IMR-90 (cell line): ENCODE measurements around the gene ADAMTS14. TPM values are rescaled to one million over a fixed set of nuclear protein-coding genes. Genes with fewer than 3 reads are reported as not detected.

Experiments
- ATAC-seq: fragments of 200-7000 bp; cut with Tn5 transposase; 2 replicates; pipeline ENCODE4 v1.9.1; 2020; ENCODE audit warnings: low read depth, mild to moderate bottlenecking, moderate library complexity
- BruUV-seq: library from RNA; stranded (reverse); fragments of 400-500 nt; replicated peaks from 2 replicates; lab custom pipeline; 2021; lab: Mats Ljungman, UMichigan
- CTCF ChIA-PET: fragments of 300-600 bp; formaldehyde crosslinking; extraction: SDS; loops from one replicate; lab custom pipeline; 2021; ENCODE audit warnings: antibody characterized with exemption; lab: Yijun Ruan, JAX
- POLR2A ChIA-PET: fragments of 300-600 bp; sonication (Branson Sonifier 250); formaldehyde crosslinking; loops from one replicate; lab custom pipeline; 2022; ENCODE audit warnings: antibody characterized with exemption; ENCODE audit not compliant: unreplicated experiment; lab: Charles Lee
- DNase-seq: peaks from one replicate; pipeline ENCODE4 v3.0.0; 2013
- H2AFZ ChIP-seq: replicated peaks from 2 replicates; pipeline ENCODE3; 2013; ENCODE audit warnings: low read length, mild to moderate bottlenecking; ENCODE audit not compliant: poor library complexity
- H2AK5ac ChIP-seq: 2 replicates; pipeline ENCODE4 v1.6.1; 2013; ENCODE audit warnings: low read depth, low read length, inconsistent platforms
- H2AK9ac ChIP-seq: replicated peaks from 2 replicates; pipeline ENCODE3; 2013; ENCODE audit warnings: mild to moderate bottlenecking, low read depth, low read length, moderate library complexity; ENCODE audit not compliant: poor library complexity
- H2BK120ac ChIP-seq: 2 replicates; pipeline ENCODE4 v1.6.1; 2013; ENCODE audit warnings: low read depth, low read length, inconsistent platforms
- H2BK15ac ChIP-seq: 3 replicates; pipeline ENCODE4 v1.6.1; 2013; ENCODE audit warnings: low read depth, low read length, inconsistent platforms
- H2BK20ac ChIP-seq: 2 replicates; pipeline ENCODE4 v1.6.1; 2013; ENCODE audit warnings: low read depth, mild to moderate bottlenecking, inconsistent platforms, low read length, moderate library complexity
- H2BK5ac ChIP-seq: 2 replicates; pipeline ENCODE4 v1.6.1; 2013; ENCODE audit warnings: mild to moderate bottlenecking, low read depth, low read length, inconsistent platforms; ENCODE audit not compliant: poor library complexity, severe bottlenecking
- H3K14ac ChIP-seq: replicated peaks from 2 replicates; pipeline ENCODE4 v1.6.1; 2013; ENCODE audit warnings: low read depth, low read length, inconsistent platforms
- H3K18ac ChIP-seq: 2 replicates; pipeline ENCODE4 v1.6.1; 2013; ENCODE audit warnings: low read depth, low read length, control low read depth
- H3K23ac ChIP-seq: 2 replicates; pipeline ENCODE4 v1.6.1; 2013; ENCODE audit warnings: low read depth, low read length, inconsistent platforms
- H3K27ac ChIP-seq: 2 replicates; pipeline ENCODE4 v1.5.1; 2013; ENCODE audit warnings: mild to moderate bottlenecking, control low read depth, low read length; ENCODE audit not compliant: insufficient read depth
- H3K27me3 ChIP-seq: 2 replicates; pipeline ENCODE4 v1.6.1; 2013; ENCODE audit warnings: low read length; ENCODE audit not compliant: control insufficient read depth, insufficient read depth
- H3K36me3 ChIP-seq: 2 replicates; pipeline ENCODE4 v1.6.1; 2013; ENCODE audit warnings: low read length, mixed read lengths; ENCODE audit not compliant: control insufficient read depth, insufficient read depth
- H3K4ac ChIP-seq: 2 replicates; pipeline ENCODE4 v1.6.1; 2013; ENCODE audit warnings: low read depth, low read length, inconsistent platforms
- H3K4me1 ChIP-seq: 2 replicates; pipeline ENCODE4 v1.6.1; 2013; ENCODE audit warnings: low read length, mixed read lengths; ENCODE audit not compliant: control insufficient read depth, insufficient read depth
- H3K4me2 ChIP-seq: 2 replicates; pipeline ENCODE4 v1.6.1; 2013; ENCODE audit warnings: low read depth, mild to moderate bottlenecking, control low read depth, low read length, moderate library complexity
- H3K4me3 ChIP-seq: 2 replicates; pipeline ENCODE4 v1.5.1; 2013; ENCODE audit warnings: low read depth, mild to moderate bottlenecking, control low read depth, low read length, moderate library complexity; ENCODE audit not compliant: insufficient read depth
- H3K56ac ChIP-seq: 2 replicates; pipeline ENCODE4 v1.6.1; 2013; ENCODE audit warnings: low read length, inconsistent platforms; ENCODE audit not compliant: insufficient read depth; ENCODE audit errors: extremely low read depth
- H3K79me1 ChIP-seq, 2 experiments: 2 replicates each; pipeline ENCODE4 v1.6.1; 2013; ENCODE audit warnings: low read length in 2 of 2, inconsistent platforms in 1 of 2, low read depth in 1 of 2
- H3K9ac ChIP-seq: 2 replicates; pipeline ENCODE4 v1.6.1; 2013; ENCODE audit warnings: low read depth, low read length, control low read depth
- H3K9me1 ChIP-seq: 2 replicates; pipeline ENCODE4 v1.6.1; 2013; ENCODE audit warnings: low read length, inconsistent platforms; ENCODE audit not compliant: insufficient read depth
- H3K9me3 ChIP-seq: 2 replicates; pipeline ENCODE4 v1.6.1; 2013; ENCODE audit warnings: low read length; ENCODE audit not compliant: control insufficient read depth, insufficient read depth
- H4K20me1 ChIP-seq: 2 replicates; pipeline ENCODE4 v1.6.1; 2013; ENCODE audit warnings: low read length, inconsistent platforms; ENCODE audit not compliant: insufficient read depth
- H4K5ac ChIP-seq: 2 replicates; pipeline ENCODE4 v1.6.1; 2013; ENCODE audit warnings: mild to moderate bottlenecking, low read depth, low read length, control low read depth
- H4K8ac ChIP-seq, 2 experiments: 2 replicates each; pipeline ENCODE4 v1.6.1; 2013; ENCODE audit warnings: low read depth in 2 of 2, low read length in 2 of 2, control low read depth in 1 of 2, inconsistent platforms in 1 of 2
- H4K91ac ChIP-seq: 2 replicates; pipeline ENCODE4 v1.6.1; 2013; ENCODE audit warnings: low read depth, low read length, inconsistent platforms; ENCODE audit not compliant: insufficient read depth
- CEBPB ChIP-seq: IDR thresholded peaks from 2 replicates; pipeline ENCODE4 v1.6.1; 2012; ENCODE audit warnings: low read depth, low read length, improper control_type of control experiment
- ELK1 ChIP-seq: fragments of 150-350 bp; IDR thresholded peaks from 2 replicates; pipeline ENCODE4 v1.6.1; 2016; ENCODE audit warnings: low read depth, mild to moderate bottlenecking, low read length, moderate library complexity, borderline replicate concordance
- MAFK ChIP-seq: IDR thresholded peaks from 2 replicates; pipeline ENCODE4 v1.6.1; 2012; ENCODE audit warnings: low read depth, low read length, improper control_type of control experiment
- POLR2A ChIP-seq: IDR thresholded peaks from 2 replicates; pipeline ENCODE4 v1.6.1; 2012; ENCODE audit warnings: mild to moderate bottlenecking, low read depth, low read length
- RAD21 ChIP-seq: IDR thresholded peaks from 2 replicates; pipeline ENCODE4 v1.6.1; 2012; ENCODE audit warnings: low read length, improper control_type of control experiment
- SMC3 ChIP-seq: fragments of 150-350 bp; IDR thresholded peaks from 2 replicates; pipeline ENCODE4 v1.6.1; 2016; ENCODE audit warnings: low read depth, mild to moderate bottlenecking, antibody characterized with exemption, low read length, moderate library complexity
- WGBS, 2 experiments: methylation state at CpG; one replicate each; pipeline versions ENCODE4 v1.1.5 to v1.1.7; 2013; ENCODE audit warnings: missing lambda C conversion rate in 2 of 2; ENCODE audit not compliant: insufficient read length in 1 of 2; ENCODE audit errors: extremely low coverage in 2 of 2; 5-methylcytosine and 5-hydroxymethylcytosine counted together
- dilution Hi-C: fragments of 300-500 bp; cut with HindIII; formaldehyde crosslinking; loops from one replicate; pipeline ENCODE4 v1.14.3; 2018; ENCODE audit warnings: low sequenced_read_pairs; ENCODE audit not compliant: unreplicated experiment
- in situ Hi-C: fragments of 300-500 bp; cut with MboI; formaldehyde crosslinking; loops from 3 replicates; pipeline ENCODE4 v1.14.3; 2019; ENCODE audit warnings: low sequenced_read_pairs, inconsistent platforms, mixed read lengths
- intact Hi-C: fragments of 100-400 bp; cut with micrococcal nuclease; formaldehyde crosslinking; loops from 2 replicates; pipeline ENCODE4 v1.10.0; 2022
- microRNA-seq, 2 experiments: library from miRNA; stranded (forward) in 1 of 2; unstranded in 1 of 2; fragments of 10-50 nt in 1 of 2; fragments of <30 nt in 1 of 2; gene quantifications in 1 of 2; microRNA quantifications in 1 of 2; one replicate each; pipeline versions ENCODE3 to v1.1.0; 2013 to 2020; ENCODE audit not compliant: insufficient read depth in 1 of 2, insufficient read length in 1 of 2, unreplicated experiment in 1 of 2
- polyA plus RNA-seq, 3 experiments: library from polyadenylated mRNA; depleted of rRNA; stranded (reverse); fragments of >200 nt; gene quantifications; 2 replicates each; pipeline ENCODE4 v1.2.3, GENCODE V29; 2012; ENCODE audit warnings: low replicate concordance in 1 of 3
- small RNA-seq, 5 experiments: library from RNA; depleted of rRNA; stranded (forward); fragments of <200 nt; gene quantifications; one replicate each; pipeline ENCODE3, GENCODE V24; 2012
- total RNA-seq: library from RNA; depleted of rRNA; stranded (reverse); fragments of >200 nt; gene quantifications from 2 replicates; pipeline ENCODE4 v1.2.3, GENCODE V29; 2012; rRNA removed

The ADAMTS14 gene
- total and polyA plus RNA-seq, 2 of the 4 experiments (the other 2 are of a cell fraction) = under 0.01 to 0.31 TPM

- Histone ChIP-seq H3K9me1 (no peaks in the 10 kb centered on the region), H3K14ac (no peak overlapping the region), H3K4me1 (no peaks in the 10 kb centered on the region), H3K4me3 (no peak overlapping the region), H3K36me3 (no peaks in the 10 kb centered on the region), H3K9me3 (no peaks in the 10 kb centered on the region), H2BK20ac (no peak overlapping the region), H4K5ac (no peak overlapping the region), H4K20me1 (no peaks in the 10 kb centered on the region), H3K4me2 (no peak overlapping the region), H3K27ac (no peak overlapping the region), H3K79me1 (peaks cover 0 to 7% of the 10 kb centered on the region in 2 experiments; a peak in 3 of 4 replicates), H3K9ac (no peak overlapping the region), H2BK15ac (no peak overlapping the region), H3K27me3 (peaks cover 12% of the 10 kb centered on the region), H3K4ac (no peak overlapping the region), H2AK9ac (no peak overlapping the region), H2BK120ac (no peak overlapping the region), H2AK5ac (no peak overlapping the region), H3K18ac (no peak overlapping the region), H4K91ac (no peak overlapping the region), H2BK5ac (no peak overlapping the region), H3K23ac (no peak overlapping the region), H4K8ac (no peak overlapping the region), H2AFZ (no peak overlapping the region), H3K56ac (no peak overlapping the region)
- no TSS peak for BruUV-seq
- ATAC-seq (no peak), DNase-seq (no peak)
- dilution Hi-C loops (no loop called here), intact Hi-C loops (loop anchor here (10.0 kb wide), 1 partner anchor 403 kb away; the partner anchor contains the start of gene UNC5B), in situ Hi-C loops (loop anchor here (5.0 kb wide), 1 partner anchor 70 kb away; no protein-coding TSS in a partner anchor)
- TF ChIP-seq RAD21 (no peak), SMC3 (no peak), POLR2A (no peak), ELK1 (no peak), CEBPB (no peak), MAFK (no peak)
- ChIA-PET POLR2A (no interaction called here), CTCF (no interaction called here)
- no CpG with 5 or more reads among the region's 3 CpGs for WGBS, 2 experiments
Measured at GRCh38 chr10:70811881-70812280, 139.6 kb downstream of the ADAMTS14 start.

Small RNA genes within 50 kb of the gene (microRNA-seq; reads per million reads assigned to microRNA genes)
- not detected for gene RPS26P40 (ENCODE audit: insufficient read depth, insufficient read length)

Small RNA genes within 50 kb of the gene (small RNA-seq; reads per million reads assigned to genes)
- gene RPS26P40 = 0 reads per million in 5 experiments

Other genes starting within 250 kb of the ADAMTS14 start
- gene NODAL, start 230.8 kb upstream of the ADAMTS14 start, total RNA-seq = not detected in 2 replicates
- gene NODAL, start 230.8 kb upstream of the ADAMTS14 start, polyA plus RNA-seq (2012; rRNA removed) = not detected in 2 replicates
- under 0.01 and 0.18 TPM in 2 replicates for gene PALD1, start 193.7 kb upstream of the ADAMTS14 start, total RNA-seq
- gene PALD1, start 193.7 kb upstream of the ADAMTS14 start, polyA plus RNA-seq (2012; rRNA removed) = 0.12 and 0.14 TPM in 2 replicates
- not detected in 2 replicates for gene PRF1, start 69.8 kb upstream of the ADAMTS14 start, total RNA-seq
- not detected in 2 replicates for gene PRF1, start 69.8 kb upstream of the ADAMTS14 start, polyA plus RNA-seq (2012; rRNA removed)
- not detected in 2 replicates for gene TBATA, start 112.9 kb downstream of the ADAMTS14 start, total RNA-seq
- gene TBATA, start 112.9 kb downstream of the ADAMTS14 start, polyA plus RNA-seq (2012; rRNA removed) = not detected in 2 replicates
- 26.7 and 27.5 TPM in 2 replicates for gene SGPL1, start 143.4 kb downstream of the ADAMTS14 start, total RNA-seq
- gene SGPL1, start 143.4 kb downstream of the ADAMTS14 start, polyA plus RNA-seq (2012; rRNA removed) = 9.4 and 12.2 TPM in 2 replicates
- 15.8 and 17.8 TPM in 2 replicates for gene PCBD1, start 216.1 kb downstream of the ADAMTS14 start, total RNA-seq
- gene PCBD1, start 216.1 kb downstream of the ADAMTS14 start, polyA plus RNA-seq (2012; rRNA removed) = 31.6 and 33.1 TPM in 2 replicates